Mesodermal cell (in vitro differentiated cells): ENCODE data around the gene FOLR1.

Source experiments
- H3K27ac ChIP-seq: 2 replicates; pipeline ENCODE4 v1.7.0; 2013; ENCODE audit warnings: mild to moderate bottlenecking, low read depth, low read length, moderate library complexity; ENCODE audit not compliant: severe bottlenecking
- H3K36me3 ChIP-seq: 2 replicates; pipeline ENCODE4 v1.7.1; 2013; ENCODE audit warnings: mild to moderate bottlenecking, low read length, moderate library complexity; ENCODE audit not compliant: control insufficient read depth, insufficient read depth
- H3K4me1 ChIP-seq: one replicate; pipeline ENCODE4 v1.7.1; 2013; ENCODE audit warnings: mild to moderate bottlenecking, low read length; ENCODE audit not compliant: insufficient read depth, control insufficient read depth, poor library complexity, severe bottlenecking
- H3K4me3 ChIP-seq: 2 replicates; pipeline ENCODE4 v1.7.0; 2013; ENCODE audit warnings: low read length, control low read depth, mild to moderate bottlenecking; ENCODE audit not compliant: insufficient read depth, poor library complexity, severe bottlenecking; ENCODE audit errors: extremely low read depth
- H3K9me3 ChIP-seq: 2 replicates; pipeline ENCODE4 v1.7.1; 2013; ENCODE audit warnings: mild to moderate bottlenecking, low read length, moderate library complexity; ENCODE audit not compliant: control insufficient read depth
- WGBS, 2 experiments: methylation state at CpG; one replicate each; pipeline ENCODE4 v1.1.5; 2013; ENCODE audit warnings: missing lambda C conversion rate in 2 of 2; ENCODE audit not compliant: insufficient coverage in 2 of 2; 5-methylcytosine and 5-hydroxymethylcytosine counted together

FOLR1 gene

DNA sequence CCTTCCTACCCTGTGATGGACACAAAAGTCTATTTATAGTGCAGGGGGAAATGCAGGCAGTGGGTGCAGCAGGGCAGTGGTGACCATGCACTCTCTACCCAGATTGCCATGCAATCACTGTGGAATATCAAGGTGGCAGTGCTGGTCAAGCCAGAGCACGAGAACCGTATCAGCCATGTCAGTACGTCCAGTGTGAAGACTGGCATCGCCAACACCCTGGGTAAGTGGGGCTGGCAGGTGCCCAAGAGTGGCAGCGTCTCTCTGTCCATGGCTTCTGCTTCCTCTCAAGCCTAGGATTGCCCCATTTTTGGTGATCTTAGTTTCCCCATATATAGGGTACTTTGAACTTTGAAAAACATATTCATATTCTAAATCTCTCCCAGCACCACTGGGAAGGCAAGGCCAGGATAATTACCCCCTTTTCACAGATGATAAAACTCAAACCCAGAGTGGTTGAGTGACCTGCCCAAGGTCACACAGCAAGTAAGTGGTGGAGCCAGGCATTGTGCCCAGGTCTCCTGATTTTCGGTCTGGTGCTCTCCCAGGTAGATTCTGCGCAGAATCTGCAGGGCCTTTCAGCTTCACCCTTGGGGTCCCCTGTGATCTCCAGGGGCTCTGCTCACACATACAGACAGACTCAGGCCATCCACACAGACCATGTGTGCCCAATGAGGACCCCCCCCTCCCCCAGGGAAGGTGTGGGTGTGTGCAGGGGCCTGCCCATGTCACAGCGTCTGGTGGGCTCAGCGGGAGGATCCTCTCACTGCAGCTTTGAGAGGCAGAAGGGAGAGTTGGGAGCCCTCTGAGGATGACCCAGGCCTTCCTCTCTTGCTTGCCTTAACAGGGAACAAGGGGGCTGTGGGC lies 39.7 kb downstream of the FOLR1 start:
- Histone ChIP-seq H3K36me3 (peaks cover 97% of the 10 kb centered on the region), H3K4me3 (no peak overlapping the region), H3K9me3 (no peaks in the 10 kb centered on the region), H3K4me1 (peaks cover under 1% of the 10 kb centered on the region), H3K27ac (no peak overlapping the region)
- 92 to 97% methylated on average over 5 to 9 of the region's 9 CpGs for WGBS, 2 experiments

DNA sequence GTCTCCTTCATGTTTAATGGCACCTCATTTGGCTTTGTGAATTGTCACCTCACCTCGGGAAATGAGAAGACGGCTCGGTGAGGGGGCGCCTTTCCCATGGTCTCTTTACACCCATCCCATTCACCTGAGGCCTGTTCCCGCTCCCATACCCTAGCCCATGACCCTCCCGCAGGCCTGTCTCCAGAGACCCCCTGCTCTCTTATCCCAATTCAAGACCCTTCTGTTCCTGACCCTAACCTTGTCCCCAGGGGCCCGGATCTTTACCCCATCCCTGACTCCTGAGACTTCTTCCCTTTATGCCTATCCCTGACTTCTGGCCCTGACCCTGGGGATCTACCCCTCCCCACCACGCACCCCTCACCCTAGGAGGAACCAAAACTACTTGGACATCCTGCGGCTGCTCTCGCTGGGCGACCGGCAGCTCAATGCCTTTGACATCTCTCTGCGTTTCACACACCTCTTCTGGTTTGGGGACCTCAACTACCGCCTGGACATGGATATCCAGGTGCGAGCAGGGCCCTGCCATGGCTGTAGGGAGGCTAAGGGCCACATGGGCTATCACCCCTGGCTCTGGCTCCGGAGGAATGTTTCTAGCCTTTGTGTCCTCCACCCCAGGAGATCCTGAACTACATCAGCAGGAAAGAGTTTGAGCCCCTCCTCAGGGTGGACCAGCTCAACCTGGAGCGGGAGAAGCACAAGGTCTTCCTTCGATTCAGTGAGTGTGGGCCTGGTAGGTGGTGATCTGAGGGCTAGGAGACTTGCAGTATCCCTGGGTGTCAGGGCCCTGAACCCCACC lies 40.5 kb downstream of the FOLR1 start:
- no peaks in the 10 kb centered on the region for H3K9me3 ChIP-seq
- H3K4me1 ChIP-seq = peaks cover 1% of the 10 kb centered on the region
- no peak overlapping the region for H3K27ac ChIP-seq
- WGBS, 2 experiments = 97% methylated on average over 14 to 16 of the region's 18 CpGs
- H3K4me3 ChIP-seq = no peak overlapping the region
- peaks cover 97% of the 10 kb centered on the region for H3K36me3 ChIP-seq

DNA sequence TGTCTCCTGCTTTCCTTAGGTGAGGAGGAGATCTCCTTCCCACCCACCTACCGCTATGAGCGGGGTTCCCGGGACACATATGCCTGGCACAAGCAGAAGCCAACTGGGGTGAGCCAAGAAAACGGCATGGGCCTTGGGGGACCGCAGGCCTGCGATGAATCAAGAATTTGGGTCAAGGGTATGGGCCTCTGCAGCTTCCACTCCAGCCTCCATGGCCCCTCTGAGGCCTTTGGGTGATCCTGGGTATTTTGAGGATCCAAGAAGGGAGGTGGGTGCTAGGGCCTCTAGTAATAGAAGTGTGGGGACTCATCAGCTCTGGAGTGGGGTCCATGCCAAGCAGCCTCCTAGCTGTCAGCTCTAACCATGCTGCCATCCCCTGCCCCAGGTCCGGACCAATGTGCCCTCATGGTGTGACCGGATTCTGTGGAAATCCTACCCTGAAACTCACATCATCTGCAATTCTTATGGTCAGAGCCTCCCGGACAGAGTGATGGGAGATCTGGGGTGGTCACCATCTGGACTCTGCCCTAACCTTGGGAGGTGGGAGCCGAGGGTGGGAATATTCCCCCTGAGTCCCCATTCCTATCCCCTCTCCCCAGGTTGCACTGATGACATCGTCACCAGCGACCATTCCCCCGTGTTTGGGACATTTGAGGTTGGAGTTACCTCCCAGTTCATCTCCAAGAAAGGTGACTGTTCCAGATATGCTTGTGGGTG lies 41.3 kb downstream of the FOLR1 start:
- 97 to 98% methylated on average over 7 to 9 of the region's 13 CpGs for WGBS, 2 experiments
- peaks cover 96% of the 10 kb centered on the region for H3K36me3 ChIP-seq

DNA sequence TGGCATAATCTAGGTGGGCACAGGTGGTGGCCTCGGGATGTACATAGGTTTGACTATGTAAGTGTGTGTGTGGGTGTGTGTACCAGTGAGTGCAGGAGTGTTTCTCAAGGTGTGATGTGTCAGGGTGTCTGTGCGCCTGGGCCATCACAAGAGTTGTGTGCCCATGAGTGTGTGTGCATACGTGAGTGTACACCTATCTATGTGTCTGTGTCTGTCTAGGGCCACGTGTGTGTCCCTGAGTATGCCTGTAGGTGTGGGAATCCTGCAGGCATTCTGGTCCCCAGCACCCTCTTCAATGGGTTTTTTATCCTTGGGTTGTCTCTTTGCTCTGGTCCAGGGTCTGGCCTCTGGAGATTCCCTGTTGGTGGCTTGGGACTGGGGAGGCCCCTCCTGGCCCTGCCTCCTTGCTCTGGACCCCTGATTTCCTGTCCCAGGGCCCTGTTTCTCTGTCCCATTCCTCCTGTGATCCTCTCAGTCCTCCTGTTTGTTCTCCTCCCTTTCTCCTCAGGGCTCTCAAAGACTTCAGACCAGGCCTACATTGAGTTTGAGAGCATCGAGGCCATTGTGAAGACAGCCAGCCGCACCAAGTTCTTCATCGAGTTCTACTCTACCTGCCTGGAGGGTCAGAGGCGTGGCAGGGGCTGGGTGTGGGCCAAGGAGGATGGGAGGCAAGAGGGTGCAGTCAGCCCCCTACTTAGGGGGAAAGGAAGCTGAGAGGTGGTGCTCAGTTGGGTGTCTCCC lies 42.0 kb downstream of the FOLR1 start:
- H3K36me3 ChIP-seq = peaks cover 96% of the 10 kb centered on the region
- 91 to 98% methylated on average over 4 to 8 of the region's 8 CpGs for WGBS, 2 experiments
- H3K9me3 ChIP-seq = no peaks in the 10 kb centered on the region
- H3K4me1 ChIP-seq = peaks cover 10% of the 10 kb centered on the region
- no peak overlapping the region for H3K27ac ChIP-seq
- no peak overlapping the region for H3K4me3 ChIP-seq

More for the DNA sequence above, 41.3 kb downstream of the FOLR1 start:
- no peak overlapping the region for H3K27ac ChIP-seq
- H3K9me3 ChIP-seq = no peaks in the 10 kb centered on the region
- peaks cover 5% of the 10 kb centered on the region for H3K4me1 ChIP-seq
- no peak overlapping the region for H3K4me3 ChIP-seq

DNA sequence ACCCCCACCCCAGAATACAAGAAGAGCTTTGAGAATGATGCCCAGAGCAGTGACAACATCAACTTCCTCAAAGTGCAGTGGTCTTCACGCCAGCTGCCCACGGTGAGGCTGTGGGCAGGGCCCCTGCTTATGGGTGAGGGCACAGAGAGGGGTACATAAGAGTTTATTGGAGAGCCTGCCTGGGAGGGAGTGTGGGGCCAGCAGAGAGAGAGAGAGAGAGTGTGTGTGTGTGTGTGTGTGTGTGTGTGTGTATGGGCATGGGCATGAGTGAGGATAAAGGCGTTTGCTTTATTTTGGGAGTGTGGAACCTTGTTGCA lies 42.5 kb downstream of the FOLR1 start:
- WGBS, 2 experiments = 92 to 95% methylated on average over 2 to 3 of the region's 3 CpGs
- peaks cover 90% of the 10 kb centered on the region for H3K36me3 ChIP-seq
- no peak overlapping the region for H3K27ac ChIP-seq
- no peaks in the 10 kb centered on the region for H3K9me3 ChIP-seq
- H3K4me1 ChIP-seq = peaks cover 10% of the 10 kb centered on the region
- H3K4me3 ChIP-seq = no peak overlapping the region

DNA sequence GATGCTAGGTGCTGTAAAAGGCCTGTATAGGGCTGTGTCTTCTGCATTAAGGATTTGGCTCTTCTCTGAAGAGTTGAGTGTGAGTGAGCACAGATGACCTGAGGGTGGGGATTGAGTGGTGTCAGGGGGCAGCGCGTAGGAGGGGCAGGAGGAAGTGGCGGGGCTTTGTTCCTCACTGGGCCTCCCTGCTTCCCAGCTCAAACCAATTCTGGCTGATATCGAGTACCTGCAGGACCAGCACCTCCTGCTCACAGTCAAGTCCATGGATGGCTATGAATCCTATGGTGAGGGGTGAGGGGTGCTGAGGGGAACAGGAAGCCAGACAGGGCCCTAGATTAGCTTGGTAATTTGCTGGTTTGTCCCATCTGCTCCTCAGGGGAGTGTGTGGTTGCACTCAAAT lies 43.0 kb downstream of the FOLR1 start:
- Histone ChIP-seq H3K9me3 (no peaks in the 10 kb centered on the region), H3K27ac (no peak overlapping the region), H3K4me1 (peaks cover 10% of the 10 kb centered on the region), H3K36me3 (peaks cover 86% of the 10 kb centered on the region), H3K4me3 (no peak overlapping the region)
- WGBS, 2 experiments = 86% methylated on average over 1 of the region's 4 CpGs; no CpG with 5 or more reads in 1 of the 2 experiments

DNA sequence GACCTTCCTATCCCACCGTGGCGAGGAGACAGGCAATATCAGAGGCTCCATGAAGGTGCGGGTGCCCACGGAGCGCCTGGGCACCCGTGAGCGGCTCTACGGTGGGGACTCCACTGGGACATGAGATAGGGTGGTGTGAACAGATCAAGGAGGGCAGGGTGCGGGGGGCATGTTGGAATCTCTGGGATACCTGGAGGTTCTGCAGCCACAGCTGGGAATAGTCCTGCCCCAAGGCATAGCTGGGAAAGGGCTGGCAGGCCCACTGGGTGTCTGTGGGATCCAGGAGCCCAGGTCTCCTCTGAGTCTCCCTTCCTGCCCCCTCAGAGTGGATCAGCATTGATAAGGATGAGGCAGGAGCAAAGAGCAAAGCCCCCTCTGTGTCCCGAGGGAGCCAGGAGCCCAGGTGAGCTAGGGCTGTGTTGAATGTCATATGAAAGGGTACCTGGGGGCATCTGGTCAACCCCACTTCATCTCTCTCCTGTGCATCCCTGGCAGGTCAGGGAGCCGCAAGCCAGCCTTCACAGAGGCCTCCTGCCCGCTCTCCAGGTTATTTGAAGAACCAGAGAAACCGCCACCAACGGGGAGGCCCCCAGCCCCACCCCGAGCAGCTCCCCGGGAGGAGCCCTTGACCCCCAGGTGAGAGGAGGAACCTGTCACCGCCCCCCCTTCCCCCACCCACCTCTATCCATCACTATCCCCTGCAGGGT lies 43.6 kb downstream of the FOLR1 start:
- H3K4me1 ChIP-seq = peaks cover 10% of the 10 kb centered on the region

DNA sequence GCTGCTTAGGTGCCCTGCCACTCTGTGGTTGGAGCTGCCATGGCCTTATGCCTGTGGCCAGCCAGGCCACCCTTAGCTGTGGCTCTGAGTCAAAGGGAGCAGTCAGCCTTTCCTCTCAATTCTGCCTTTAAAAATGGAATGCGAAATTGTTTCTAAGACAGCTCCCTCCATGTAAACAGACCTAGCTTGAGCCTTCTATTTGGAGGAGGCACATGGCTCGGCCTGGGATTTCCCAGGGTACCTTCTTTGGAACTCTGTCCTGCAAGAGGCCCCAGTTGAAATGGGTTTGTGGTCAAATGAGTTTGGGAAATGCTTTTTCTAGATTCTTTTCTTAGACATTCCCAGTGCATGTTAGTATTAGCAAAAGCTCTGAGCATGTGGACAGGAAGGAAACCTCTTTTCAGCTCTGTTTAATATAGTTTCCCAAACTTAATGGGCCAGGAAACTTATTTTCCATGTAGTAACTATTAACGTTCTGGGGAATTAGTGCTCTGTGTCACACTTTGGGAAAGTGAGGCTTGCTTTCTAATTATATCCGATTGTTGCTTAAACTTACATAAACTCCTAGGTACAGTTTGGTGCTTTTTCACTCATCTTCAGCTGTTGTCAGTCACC lies 44.2 kb downstream of the FOLR1 start:
- peaks cover 10% of the 10 kb centered on the region for H3K4me1 ChIP-seq
- WGBS, 2 experiments = 88 to 93% methylated on average over 1 to 3 of the region's 4 CpGs
- H3K27ac ChIP-seq = peak overlapping the region; percentile 10
- H3K36me3 ChIP-seq = peaks cover 73% of the 10 kb centered on the region
- no peak overlapping the region for H3K4me3 ChIP-seq
- H3K9me3 ChIP-seq = no peaks in the 10 kb centered on the region

More for the DNA sequence above, 43.6 kb downstream of the FOLR1 start:
- Histone ChIP-seq H3K27ac (no peak overlapping the region), H3K36me3 (peaks cover 80% of the 10 kb centered on the region), H3K9me3 (no peaks in the 10 kb centered on the region), H3K4me3 (no peak overlapping the region)
- 97 to 98% methylated on average over 11 to 13 of the region's 17 CpGs for WGBS, 2 experiments

DNA sequence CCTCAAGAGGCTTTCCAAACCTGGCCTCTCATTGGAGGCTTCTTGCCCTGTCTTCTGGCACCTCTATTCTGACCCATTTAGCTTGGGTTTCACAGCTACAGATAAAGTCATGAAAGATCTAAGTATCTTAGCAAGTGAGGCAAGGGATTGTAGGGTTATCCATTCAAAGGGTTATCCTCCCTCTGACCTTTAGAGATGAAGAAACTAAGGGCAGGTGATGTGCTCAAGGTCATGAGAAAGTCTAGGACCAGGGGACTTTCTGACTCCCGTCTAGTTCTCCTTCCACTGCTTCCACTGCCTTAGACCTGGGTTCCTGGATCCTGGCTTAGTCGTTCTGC lies 44.8 kb downstream of the FOLR1 start:
- Histone ChIP-seq H3K4me1 (peaks cover 10% of the 10 kb centered on the region), H3K4me3 (no peak overlapping the region), H3K9me3 (no peaks in the 10 kb centered on the region), H3K36me3 (peaks cover 68% of the 10 kb centered on the region), H3K27ac (no peak overlapping the region)
- WGBS, 2 experiments = 85 to 92% methylated on average over 2 of the region's 2 CpGs
